SK-N-SH (cell line): ENCODE data around the gene GPR152. TPM values are rescaled to one million over a fixed set of nuclear protein-coding genes. Genes with fewer than 3 reads are reported as not detected.

Experiments used
- CTCF ChIA-PET: fragments of 300-600, 350-600 bp; formaldehyde crosslinking; extraction: SDS; loops from one replicate; lab custom pipeline; 2021; lab: Yijun Ruan, JAX
- POLR2A ChIA-PET: fragments of 350-600 bp; sonication (Branson Sonifier 250); formaldehyde crosslinking; extraction: SDS; loops from one replicate; lab custom pipeline; 2020; ENCODE audit warnings: antibody characterized with exemption, inconsistent platforms; lab: Yijun Ruan, JAX
- DNase-seq: peaks from one replicate; pipeline ENCODE4 v3.0.0; 2012
- H2AFZ ChIP-seq: fragments of 200-600 bp; sonication (generic); 2 replicates; pipeline ENCODE4 v1.8.1; 2016; ENCODE audit warnings: antibody characterized with exemption, mild to moderate bottlenecking, low read depth
- H3F3A ChIP-seq: fragments of 200-600 bp; sonication (generic); replicated peaks from 2 replicates; pipeline ENCODE3; 2016; ENCODE audit warnings: antibody characterized with exemption, mild to moderate bottlenecking; ENCODE audit not compliant: insufficient read depth
- H3K27ac ChIP-seq, 2 experiments: fragments of 200-500 bp in 1 of 2; fragments of 200-600 bp in 1 of 2; sonication (Bioruptor generic) in 1 of 2; sonication (generic), shearing (Covaris generic) in 1 of 2; 2 replicates each; pipeline versions ENCODE4 v1.5.1 to v1.6.1; 2014 to 2016; ENCODE audit warnings: low read depth in 2 of 2, inconsistent platforms in 1 of 2, low read length in 1 of 2, mild to moderate bottlenecking in 1 of 2, mixed read lengths in 1 of 2
- H3K27me3 ChIP-seq: fragments of 200-600 bp; sonication (generic), shearing (Covaris generic); 2 replicates; pipeline ENCODE4 v1.6.1; 2016; ENCODE audit warnings: mixed run types; ENCODE audit not compliant: insufficient read depth
- H3K36me3 ChIP-seq, 2 experiments: fragments of 200-500 bp in 1 of 2; fragments of 200-600 bp in 1 of 2; sonication (Bioruptor generic) in 1 of 2; sonication (generic) in 1 of 2; replicated peaks in 1 of 2; 2 replicates each; pipeline versions ENCODE3 to v1.5.1; 2014 to 2016; ENCODE audit warnings: low read length in 1 of 2, mild to moderate bottlenecking in 1 of 2; ENCODE audit not compliant: insufficient read depth in 2 of 2, control insufficient read depth in 1 of 2
- H3K4me1 ChIP-seq, 2 experiments: fragments of 200-500 bp in 1 of 2; fragments of 200-600 bp in 1 of 2; sonication (Bioruptor generic) in 1 of 2; sonication (generic), shearing (Covaris generic) in 1 of 2; 2 replicates each; pipeline versions ENCODE4 v1.5.1 to v1.6.1; 2014 to 2016; ENCODE audit warnings: low read depth in 1 of 2, low read length in 1 of 2, mixed run types in 1 of 2; ENCODE audit not compliant: insufficient read depth in 2 of 2, control insufficient read depth in 1 of 2
- H3K4me2 ChIP-seq: fragments of 200-600 bp; sonication (generic), shearing (Covaris generic); 2 replicates; pipeline ENCODE4 v1.6.1; 2017; ENCODE audit warnings: mixed run types
- H3K4me3 ChIP-seq, 2 experiments: fragments of 200-500 bp in 1 of 2; fragments of 200-600 bp in 1 of 2; sonication (Bioruptor generic) in 1 of 2; sonication (generic), shearing (Covaris generic) in 1 of 2; 2 replicates each; pipeline versions ENCODE4 v1.5.1 to v1.8.1; 2014 to 2016; ENCODE audit warnings: low read depth in 2 of 2, inconsistent platforms in 1 of 2, low read length in 1 of 2, mild to moderate bottlenecking in 1 of 2, mixed read lengths in 1 of 2, moderate library complexity in 1 of 2
- H3K79me2 ChIP-seq: fragments of 200-600 bp; sonication (generic); 2 replicates; pipeline ENCODE4 v1.8.1; 2017; ENCODE audit warnings: mild to moderate bottlenecking; ENCODE audit not compliant: insufficient read depth
- H3K9ac ChIP-seq: fragments of 200-600 bp; sonication (generic); 2 replicates; pipeline ENCODE4 v1.6.1; 2017; ENCODE audit warnings: mixed run types
- H3K9me2 ChIP-seq: fragments of 200-600 bp; sonication (generic); 2 replicates; pipeline ENCODE4 v1.6.1; 2017; ENCODE audit warnings: mixed run types
- H3K9me3 ChIP-seq: fragments of 200-600 bp; sonication (generic); 2 replicates; pipeline ENCODE4 v1.6.1; 2017; ENCODE audit warnings: mixed run types, mild to moderate bottlenecking, moderate library complexity
- H4K20me1 ChIP-seq: fragments of 200-600 bp; sonication (generic); 2 replicates; pipeline ENCODE4 v1.6.1; 2017; ENCODE audit warnings: mild to moderate bottlenecking, mixed run types; ENCODE audit not compliant: insufficient read depth
- CHD2 ChIP-seq: fragments of 150-350 bp; IDR thresholded peaks from 2 replicates; pipeline ENCODE4 v1.6.1; 2018; ENCODE audit warnings: low read length; ENCODE audit not compliant: partially characterized antibody
- EP300 ChIP-seq, 2 experiments: IDR thresholded peaks; 2 replicates each; pipeline versions ENCODE4 v1.4.0 to v1.6.1; 2012; ENCODE audit warnings: borderline replicate concordance in 1 of 2, low read depth in 1 of 2, low read length in 1 of 2
- FOSL2 ChIP-seq: IDR thresholded peaks from 2 replicates; pipeline ENCODE4 v1.4.0; 2012; ENCODE audit warnings: low read depth, mild to moderate bottlenecking, moderate library complexity, borderline replicate concordance
- GATA2 ChIP-seq: sonication (generic); formaldehyde crosslinking; IDR thresholded peaks from 2 replicates; pipeline ENCODE4 v1.5.0; 2020; ENCODE audit warnings: mild to moderate bottlenecking, missing genetic modification reagents
- JUND ChIP-seq: IDR thresholded peaks from 2 replicates; pipeline ENCODE4 v1.4.0; 2012
- MEF2A ChIP-seq: IDR thresholded peaks from 2 replicates; pipeline ENCODE4 v1.4.0; 2012; ENCODE audit warnings: low read depth, borderline replicate concordance
- MXI1 ChIP-seq: IDR thresholded peaks from 2 replicates; pipeline ENCODE4 v1.6.1; 2012; ENCODE audit warnings: mild to moderate bottlenecking, low read depth, low read length, improper control_type of control experiment
- NRF1 ChIP-seq: IDR thresholded peaks from 2 replicates; pipeline ENCODE4 v1.6.1; 2012; ENCODE audit warnings: low read depth, mild to moderate bottlenecking, low read length
- RFX5 ChIP-seq: IDR thresholded peaks from 2 replicates; pipeline ENCODE4 v1.6.1; 2012; ENCODE audit warnings: mild to moderate bottlenecking, improper control_type of control experiment, low read length
- TCF12 ChIP-seq: IDR thresholded peaks from 2 replicates; pipeline ENCODE4 v1.4.0; 2012
- WGBS: methylation state at CpG from one replicate; pipeline ENCODE4 v1.1.6; 2017; ENCODE audit warnings: low lambda C conversion rate; 5-methylcytosine and 5-hydroxymethylcytosine counted together
- polyA plus RNA-seq, 3 experiments: library from polyadenylated mRNA; depleted of rRNA; stranded (reverse); fragments of >200 nt; gene quantifications; 2 replicates each; pipeline ENCODE4 v1.2.3, GENCODE V29; 2012
- TF ChIP-seq, protein P1 (sequence below): IDR thresholded peaks from 2 replicates; pipeline ENCODE4 v1.4.0; 2012; ENCODE audit warnings: low read depth, borderline replicate concordance
- TF ChIP-seq, protein P2 (sequence below): IDR thresholded peaks from 2 replicates; pipeline ENCODE4 v1.4.0; 2012; ENCODE audit warnings: low read depth

GPR152 gene
- polyA plus RNA-seq, 1 of the 3 experiments (the other 2 are of a cell fraction): not detected

DNA sequence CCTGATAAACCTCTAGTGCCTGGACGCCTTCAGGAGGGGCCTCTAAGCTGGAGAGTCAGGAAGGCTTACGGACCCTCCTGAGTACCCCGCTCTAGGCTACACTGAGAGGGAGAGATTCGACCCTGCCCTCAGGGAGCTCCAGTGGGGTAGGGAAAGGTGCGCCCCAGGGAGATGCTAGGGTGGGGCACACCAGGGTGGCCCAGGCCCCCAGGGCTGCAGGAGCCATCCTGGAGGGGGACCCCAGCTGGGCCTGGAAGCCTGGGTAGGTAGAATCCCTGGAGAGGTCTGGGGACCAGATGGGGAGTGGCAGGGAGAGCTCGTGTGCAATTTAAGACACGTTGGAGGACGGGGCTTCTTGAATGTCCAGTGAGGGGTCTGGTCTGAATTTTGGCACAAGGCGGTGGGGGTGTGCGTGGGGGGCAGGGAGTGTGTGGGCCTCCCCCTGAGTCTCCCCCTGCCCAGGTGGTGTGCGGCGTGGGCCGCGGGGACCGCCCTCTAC lies 32.3 kb downstream of the GPR152 start:
- no peak overlapping the region for H2AFZ ChIP-seq
- CTCF ChIA-PET: interaction anchor here (0.8 to 2.7 kb wide), 4 partner anchors 13 to 37 kb away, joined by 3 to 17 read pairs (median 4); partner anchors contain the start of gene PPP1CA
- no peak for DNase-seq
- H3K4me1 ChIP-seq: peaks cover 7 to 8% of the 10 kb centered on the region in 2 experiments; a peak in 2 of 4 replicates
- H3K27me3 ChIP-seq: no peaks in the 10 kb centered on the region
- H3K4me2 ChIP-seq: peak overlapping the region; percentile 68
- 70% methylated on average over 2 of the region's 15 CpGs for WGBS
- H4K20me1 ChIP-seq: no peaks in the 10 kb centered on the region
- peak overlapping the region; percentile 49; the same call in 1 of the 2 replicates for H3K9ac ChIP-seq
- POLR2A ChIA-PET: interaction anchor here (0.5 to 1.3 kb wide), 4 partner anchors 24 to 1107 kb away, joined by 3 to 4 read pairs (median 3); partner anchors contain the start of genes GSTP1 and RAD9A
- H3K9me3 ChIP-seq: no peaks in the 10 kb centered on the region
- H3F3A ChIP-seq: no peaks in the 10 kb centered on the region
- no peaks in the 10 kb centered on the region for H3K9me2 ChIP-seq
- H3K27ac ChIP-seq: no peak overlapping the region; a peak in 1 of 4 replicates
- no peak for TF ChIP-seq TCF12
- TF ChIP-seq, protein P1, sequence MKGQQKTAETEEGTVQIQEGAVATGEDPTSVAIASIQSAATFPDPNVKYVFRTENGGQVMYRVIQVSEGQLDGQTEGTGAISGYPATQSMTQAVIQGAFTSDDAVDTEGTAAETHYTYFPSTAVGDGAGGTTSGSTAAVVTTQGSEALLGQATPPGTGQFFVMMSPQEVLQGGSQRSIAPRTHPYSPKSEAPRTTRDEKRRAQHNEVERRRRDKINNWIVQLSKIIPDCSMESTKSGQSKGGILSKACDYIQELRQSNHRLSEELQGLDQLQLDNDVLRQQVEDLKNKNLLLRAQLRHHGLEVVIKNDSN: no peak
- no peaks in the 10 kb centered on the region for H3K79me2 ChIP-seq
- H3K4me3 ChIP-seq: peak overlapping the region; percentile 63 to 66
- H3K36me3 ChIP-seq: no peaks in the 10 kb centered on the region

DNA sequence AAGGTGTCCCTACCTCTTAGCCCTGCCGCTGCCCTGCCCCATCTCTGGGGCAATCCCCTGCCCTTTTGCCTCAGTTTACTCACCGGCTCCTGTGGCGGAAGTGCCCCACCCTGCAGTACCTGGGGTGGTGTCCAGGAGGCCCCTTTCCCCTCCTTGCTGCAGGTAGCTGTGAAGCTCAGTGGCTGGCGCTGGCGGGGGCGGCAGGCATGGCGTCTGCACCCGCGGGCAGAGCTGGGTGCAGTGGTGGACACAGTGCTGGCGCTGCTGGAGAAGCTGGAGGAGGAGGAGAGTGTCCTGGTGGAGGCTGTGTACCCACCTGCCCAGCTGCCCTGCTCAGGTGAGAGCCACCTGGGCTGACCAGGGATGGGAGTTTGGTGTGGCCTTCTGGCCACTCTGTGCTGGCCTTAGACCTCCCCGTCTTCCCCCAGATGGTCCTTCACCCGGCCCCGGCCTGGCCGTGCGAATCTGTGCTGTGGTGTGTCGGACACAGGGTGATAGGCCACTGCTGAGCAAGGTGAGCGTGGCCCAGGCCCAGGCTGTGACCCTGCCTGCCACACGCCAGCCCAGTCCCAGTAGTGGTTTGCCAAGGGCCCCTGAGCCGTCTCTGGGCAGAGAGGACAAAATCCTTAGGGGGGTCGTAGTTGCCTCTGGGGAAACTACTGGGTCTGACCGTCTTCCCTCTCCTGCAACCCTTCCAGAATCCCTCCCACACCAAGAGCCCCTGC lies 33.0 kb downstream of the GPR152 start:
- Histone ChIP-seq H4K20me1 (no peaks in the 10 kb centered on the region), H3K36me3 (no peaks in the 10 kb centered on the region), H3K9me2 (no peaks in the 10 kb centered on the region), H3K9ac (no peak overlapping the region), H3K9me3 (no peaks in the 10 kb centered on the region), H3K4me2 (no peak overlapping the region), H3K27me3 (no peaks in the 10 kb centered on the region), H3K27ac (no peak overlapping the region), H3F3A (no peaks in the 10 kb centered on the region), H3K4me3 (no peak overlapping the region), H3K79me2 (no peaks in the 10 kb centered on the region), H3K4me1 (peaks cover 8 to 9% of the 10 kb centered on the region in 2 experiments; a peak in 2 of 4 replicates), H2AFZ (no peak overlapping the region)
- no peak for DNase-seq
- 98% methylated on average over 8 of the region's 21 CpGs for WGBS
- POLR2A ChIA-PET: interaction anchor here (1.0 to 1.3 kb wide), 2 partner anchors 24 to 28 kb away, joined by 3 to 4 read pairs; partner anchors contain the start of gene RAD9A
- CTCF ChIA-PET: interaction anchor here (0.8 to 2.7 kb wide), 3 partner anchors 14 to 37 kb away, joined by 3 to 17 read pairs (median 4); partner anchors contain the start of gene PPP1CA
- TF ChIP-seq CHD2: no peak
- no peak for TF ChIP-seq MXI1
- TF ChIP-seq MEF2A: no peak

DNA sequence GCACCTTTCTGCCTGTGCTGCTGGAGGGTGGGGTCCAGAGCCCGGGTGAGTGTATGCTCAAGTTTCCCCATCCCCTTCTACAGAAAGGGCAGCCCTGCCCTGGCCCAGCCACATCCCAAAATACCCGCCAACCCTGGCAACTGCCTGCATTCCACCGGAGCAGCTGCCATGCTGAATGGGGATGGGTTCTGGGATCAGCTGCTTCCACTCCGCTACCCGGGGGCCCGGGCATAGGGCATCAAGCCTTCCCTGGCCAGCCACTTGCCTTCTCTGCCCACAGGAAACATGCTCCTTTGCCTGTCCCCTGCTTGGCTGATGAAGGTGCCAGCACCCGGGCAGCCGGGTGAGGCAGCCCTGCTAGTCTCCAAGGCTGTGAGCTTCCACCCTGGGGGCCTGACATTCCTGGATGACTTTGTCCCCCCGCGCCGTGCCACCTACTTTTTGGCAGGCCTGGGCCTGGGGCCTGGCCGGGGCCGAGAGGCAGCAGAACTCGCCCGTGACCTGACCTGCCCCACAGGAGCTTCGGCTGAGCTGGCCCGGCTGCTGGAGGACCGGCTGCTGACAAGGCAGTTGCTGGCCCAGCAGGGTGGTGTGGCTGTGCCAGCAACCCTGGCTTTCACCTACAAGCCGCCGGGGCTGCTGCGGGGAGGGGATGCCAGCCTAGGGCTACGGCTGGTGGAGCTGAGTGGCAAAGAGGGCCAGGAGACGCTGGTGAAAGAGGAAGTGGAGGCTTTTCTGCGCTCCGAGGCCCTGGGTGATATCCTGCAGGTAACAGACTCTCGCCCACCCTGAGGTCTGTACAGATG lies 33.9 kb downstream of the GPR152 start:
- Histone ChIP-seq H3K27me3 (no peaks in the 10 kb centered on the region), H4K20me1 (no peaks in the 10 kb centered on the region), H3K4me1 (peaks cover 8 to 9% of the 10 kb centered on the region in 2 experiments; a peak in 2 of 4 replicates), H3K9ac (no peak overlapping the region), H3K9me3 (no peaks in the 10 kb centered on the region), H3K9me2 (no peaks in the 10 kb centered on the region), H3K27ac (no peak overlapping the region), H3K4me3 (no peak overlapping the region), H2AFZ (no peak overlapping the region), H3K4me2 (no peak overlapping the region), H3F3A (no peaks in the 10 kb centered on the region), H3K36me3 (no peaks in the 10 kb centered on the region), H3K79me2 (no peaks in the 10 kb centered on the region)
- CTCF ChIA-PET: interaction anchor here (0.9 kb wide), 1 partner anchor 32 kb away, joined by 3 read pairs; no protein-coding TSS in a partner anchor
- TF ChIP-seq NRF1 (no peak), GATA2 (no peak), EP300 (IDR thresholded peaks at IDR 0.05; ENCODE audit: borderline replicate concordance in 1 of 2, low read depth in 1 of 2, low read length in 1 of 2) (no peak), JUND (no peak), MXI1 (no peak), FOSL2 (no peak), RFX5 (no peak)
- TF ChIP-seq, protein P2, sequence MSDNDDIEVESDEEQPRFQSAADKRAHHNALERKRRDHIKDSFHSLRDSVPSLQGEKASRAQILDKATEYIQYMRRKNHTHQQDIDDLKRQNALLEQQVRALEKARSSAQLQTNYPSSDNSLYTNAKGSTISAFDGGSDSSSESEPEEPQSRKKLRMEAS: no peak
- TF ChIP-seq, protein P1: no peak
- POLR2A ChIA-PET: interaction anchor here (1.1 kb wide), 1 partner anchor 13 kb away, joined by 3 read pairs; no protein-coding TSS in a partner anchor
- DNase-seq: no peak
- 94% methylated on average over 13 of the region's 26 CpGs for WGBS
